Progenitor cell of endocrine pancreas (in vitro differentiated cells): ENCODE results near the gene PPP1R2B. TPM values are rescaled to one million over a fixed set of nuclear protein-coding genes. Genes with fewer than 3 reads are reported as not detected.

Source experiments
- DNase-seq: peaks from one replicate; pipeline ENCODE4 v3.0.0; 2021; ENCODE audit warnings: low spot score; ENCODE audit not compliant: unreplicated experiment
- H3K27ac Mint-ChIP-seq: 2 replicates; pipeline ENCODE4 v1.8.0; 2021; ENCODE audit warnings: mild to moderate bottlenecking, moderate library complexity, mixed read lengths
- H3K27me3 Mint-ChIP-seq: 2 replicates; pipeline ENCODE4 v1.8.0; 2021; ENCODE audit warnings: mixed read lengths
- H3K36me3 Mint-ChIP-seq: 2 replicates; pipeline ENCODE4 v1.8.0; 2022; ENCODE audit warnings: mixed read lengths; ENCODE audit not compliant: insufficient read depth
- H3K4me1 Mint-ChIP-seq: 2 replicates; pipeline ENCODE4 v1.8.0; 2021; ENCODE audit warnings: low read depth, mixed read lengths
- H3K4me3 Mint-ChIP-seq: 2 replicates; pipeline ENCODE4 v1.8.0; 2021; ENCODE audit warnings: low read depth, mild to moderate bottlenecking, moderate library complexity, mixed read lengths
- H3K9me3 Mint-ChIP-seq: 2 replicates; pipeline ENCODE4 v1.8.0; 2021; ENCODE audit warnings: low read depth, mixed read lengths
- CTCF ChIP-seq: fragments of 200-600 bp; sonication (generic); IDR thresholded peaks from one replicate; pipeline ENCODE4 v1.5.0; 2021; ENCODE audit warnings: antibody characterized with exemption, mild to moderate bottlenecking; ENCODE audit not compliant: unreplicated experiment
- total RNA-seq: library from RNA; stranded (reverse); gene quantifications from 2 replicates; pipeline ENCODE4 v1.2.1, GENCODE V29; 2021

The PPP1R2B gene
- total RNA-seq, 1 donor from 2014 or later: not detected

GRCh38 chr5:156888520-156888919 lies 38.4 kb downstream of the PPP1R2B start:
- Mint-ChIP-seq H3K9me3 (no peaks in the 10 kb centered on the region), H3K27me3 (peaks cover 11% of the 10 kb centered on the region), H3K4me3 (no peak overlapping the region), H3K4me1 (peaks cover 2% of the 10 kb centered on the region), H3K36me3 (no peaks in the 10 kb centered on the region), H3K27ac (no peak overlapping the region)
- DNase-seq: no peak
- TF ChIP-seq CTCF: no peak

GRCh38 chr5:156892223-156892622 lies 42.1 kb downstream of the PPP1R2B start:
- Mint-ChIP-seq H3K4me1 (no peaks in the 10 kb centered on the region), H3K36me3 (no peaks in the 10 kb centered on the region), H3K27ac (no peak overlapping the region), H3K27me3 (peaks cover 11% of the 10 kb centered on the region), H3K4me3 (no peak overlapping the region), H3K9me3 (no peaks in the 10 kb centered on the region)
- DNase-seq: no peak
- TF ChIP-seq CTCF: no peak

- Mint-ChIP-seq H3K4me3 (no peak overlapping the region), H3K4me1 (no peaks in the 10 kb centered on the region), H3K36me3 (no peaks in the 10 kb centered on the region), H3K27ac (no peak overlapping the region), H3K9me3 (no peaks in the 10 kb centered on the region), H3K27me3 (peaks cover 11% of the 10 kb centered on the region)
- TF ChIP-seq CTCF: no peak
- no peak for DNase-seq
These were observed 42.8 kb downstream of the PPP1R2B start for GRCh38 chr5:156892864-156893263.

- no peaks in the 10 kb centered on the region for H3K36me3 Mint-ChIP-seq
- no peak overlapping the region for H3K27ac Mint-ChIP-seq
- DNase-seq: no peak
- no peaks in the 10 kb centered on the region for H3K9me3 Mint-ChIP-seq
- no peak overlapping the region for H3K4me3 Mint-ChIP-seq
- no peak for TF ChIP-seq CTCF
- H3K4me1 Mint-ChIP-seq: no peaks in the 10 kb centered on the region
- H3K27me3 Mint-ChIP-seq: peaks cover 11% of the 10 kb centered on the region
These were observed 43.4 kb downstream of the PPP1R2B start for GRCh38 chr5:156893517-156893916.

GRCh38 chr5:156896546-156896945 lies 46.5 kb downstream of the PPP1R2B start:
- Mint-ChIP-seq H3K9me3 (no peaks in the 10 kb centered on the region), H3K36me3 (no peaks in the 10 kb centered on the region), H3K4me1 (no peaks in the 10 kb centered on the region)

More at GRCh38 chr5:156896546-156896945, 46.5 kb downstream of the PPP1R2B start:
- no peak for DNase-seq
- Mint-ChIP-seq H3K27me3 (peaks cover 5% of the 10 kb centered on the region), H3K4me3 (no peak overlapping the region), H3K27ac (no peak overlapping the region)
- TF ChIP-seq CTCF: no peak

Other genes with a start within 250 kb of the PPP1R2B start
- not detected in 2 replicates for gene TIMD4, start 112.9 kb downstream of the PPP1R2B start, total RNA-seq
- 1.2 and 2.1 TPM in 2 replicates for gene HAVCR1, start 208.8 kb downstream of the PPP1R2B start, total RNA-seq